ENCODE results near the gene ZNF407.

The ZNF407 gene

DNA sequence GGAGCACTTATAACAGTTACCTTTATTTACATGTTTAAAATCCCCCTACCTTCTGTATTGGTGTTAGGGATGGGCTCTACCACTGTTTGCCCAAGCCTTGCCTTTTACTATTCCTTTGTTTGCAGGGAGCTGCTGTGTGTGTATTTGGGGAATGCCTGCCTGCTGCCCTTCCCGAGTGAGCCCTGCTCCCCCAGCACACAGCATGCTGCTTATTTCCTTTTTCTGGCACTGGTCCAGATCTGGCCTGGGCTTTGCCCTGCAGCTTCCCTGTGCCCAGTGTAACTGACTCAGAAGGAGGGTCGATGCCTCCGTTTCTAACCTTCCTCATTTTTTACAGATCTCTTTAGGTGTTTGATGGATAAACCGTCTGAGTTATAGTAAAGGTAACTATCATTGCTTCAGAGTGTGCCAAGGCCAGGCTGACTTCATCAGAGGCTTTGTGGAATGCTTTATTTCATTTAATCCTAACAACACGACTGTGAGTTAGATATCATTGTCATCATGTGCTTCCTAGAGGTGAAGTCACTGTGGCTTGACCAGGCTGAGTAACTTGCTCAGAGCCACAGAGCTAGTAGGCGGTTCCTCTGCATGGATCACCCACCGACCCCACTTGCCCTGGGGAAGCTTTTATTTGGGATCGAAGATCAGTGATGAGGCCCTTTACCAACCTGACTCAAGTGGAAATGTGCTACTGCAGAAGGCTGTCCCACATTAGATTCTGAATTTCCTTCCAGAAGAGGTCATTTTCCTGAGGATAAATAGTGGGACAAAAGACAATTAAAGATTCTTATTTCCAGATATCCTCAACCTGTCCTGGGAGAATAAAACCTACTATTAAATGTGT is 238.8 kb downstream of the ZNF407 start (continued):
- TF ChIP-seq ZBTB8A (tag by site-specific recombination; IDR thresholded peaks at IDR 0.05) (no peak), FEZF1 (tag by site-specific recombination; IDR thresholded peaks at IDR 0.05) (no peak), ZNF18 (tag by site-specific recombination; IDR thresholded peaks at IDR 0.05) (no peak), ZNF768 (tag by site-specific recombination; IDR thresholded peaks at IDR 0.05) (no peak), REPIN1 (tag by site-specific recombination; IDR thresholded peaks at IDR 0.05; ENCODE audit: low read depth) (no peak), ZNF791 (tag by site-specific recombination; IDR thresholded peaks at IDR 0.05) (no peak), ZNF585B (tag by site-specific recombination; IDR thresholded peaks at IDR 0.05) (no peak), ZNF830 (tag by site-specific recombination; IDR thresholded peaks at IDR 0.05; ENCODE audit: low read depth) (no peak), ZNF354C (tag by site-specific recombination; IDR thresholded peaks at IDR 0.05; ENCODE audit: borderline replicate concordance, low read depth) (no peak), ZBTB20 (tag by site-specific recombination; IDR thresholded peaks at IDR 0.05) (no peak; the same call in 1 of the 2 replicates), PRDM4 (tag by site-specific recombination; IDR thresholded peaks at IDR 0.05) (no peak), ZNF785 (tag by site-specific recombination; IDR thresholded peaks at IDR 0.05) (no peak), ZNF548 (tag by site-specific recombination; IDR thresholded peaks at IDR 0.05) (no peak), ZNF202 (tag by site-specific recombination; IDR thresholded peaks at IDR 0.05; ENCODE audit: borderline replicate concordance) (no peak), ZNF112 (tag by site-specific recombination; IDR thresholded peaks at IDR 0.05) (no peak), ZNF488 (tag by site-specific recombination; IDR thresholded peaks at IDR 0.05) (no peak), ZNF140 (tag by site-specific recombination; IDR thresholded peaks at IDR 0.05) (no peak), SETDB1 (IDR thresholded peaks at IDR 0.05; ENCODE audit: insufficient read length, low read length) (no peak), ZIC2 (tag by site-specific recombination; IDR thresholded peaks at IDR 0.05) (no peak), ZNF350 (tag by site-specific recombination; IDR thresholded peaks at IDR 0.05) (no peak), HOXD13 (CRISPR knock-in tag; IDR thresholded peaks at IDR 0.05; ENCODE audit: borderline replicate concordance) (no peak), ZNF335 (tag by site-specific recombination; conservative IDR thresholded peaks at IDR 0.05) (0 out of 2 replicates have a peak, but pooled peaks have one; percentile 24), ZNF24 (tag by site-specific recombination; IDR thresholded peaks at IDR 0.05) (no peak), ZNF433 (tag by site-specific recombination; IDR thresholded peaks at IDR 0.05; ENCODE audit: low read depth) (no peak), ZNF133 (tag by site-specific recombination; IDR thresholded peaks at IDR 0.05) (no peak), ZNF692 (tag by site-specific recombination; IDR thresholded peaks at IDR 0.05) (no peak), ZNF404 (tag by site-specific recombination; IDR thresholded peaks at IDR 0.05) (no peak), ZNF175 (tag by site-specific recombination; IDR thresholded peaks at IDR 0.05) (no peak), ZNF146 (tag by site-specific recombination; IDR thresholded peaks at IDR 0.05) (no peak), TCF7L2 (IDR thresholded peaks at IDR 0.05; ENCODE audit: borderline replicate concordance, low read depth, low read length) (no peak), ZNF423 (tag by site-specific recombination; IDR thresholded peaks at IDR 0.05) (no peak)

Data from HEK293 (cell line).